Right atrium auricular region (tissue), 2 donors: Measurements from ENCODE around the gene NR1I2. TPM values are rescaled to one million over a fixed set of nuclear protein-coding genes. Genes with fewer than 3 reads are reported as not detected.

Experiments
- DNase-seq: peaks from one replicate; pipeline ENCODE4 v3.0.0-alpha.2; 2019; ENCODE audit warnings: low spot score
- H3K27ac ChIP-seq, 2 donors: fragments of 200-600 bp; sonication (generic); 1 replicate in 1 of 2; 2 replicates in 1 of 2; pipeline ENCODE4 v1.5.1; 2016 to 2019
- H3K27me3 ChIP-seq, 2 donors: fragments of 200-600 bp; sonication (generic); one replicate each; pipeline versions ENCODE4 v1.5.1 to v1.6.0; 2017 to 2019
- H3K36me3 ChIP-seq: fragments of 200-600 bp; sonication (generic); one replicate; pipeline ENCODE4 v1.5.1; 2016
- H3K4me1 ChIP-seq, 2 donors: fragments of 200-600 bp; sonication (generic); one replicate each; pipeline versions ENCODE4 v1.5.1 to v1.6.0; 2017 to 2019
- H3K4me3 ChIP-seq, 2 donors: fragments of 200-600 bp; sonication (generic); 1 replicate in 1 of 2; 2 replicates in 1 of 2; pipeline ENCODE4 v1.5.1; 2017 to 2019; ENCODE audit warnings: mild to moderate bottlenecking in 1 of 2, moderate library complexity in 1 of 2
- H3K9me3 ChIP-seq, 2 donors: fragments of 200-600 bp; sonication (generic); one replicate each; pipeline ENCODE4 v1.5.1; 2019
- total RNA-seq, 2 donors: library from RNA; depleted of rRNA; stranded (reverse); fragments of >200 nt; gene quantifications; one replicate each; pipeline ENCODE4 v1.1.0, GENCODE V29; 2016
- TF ChIP-seq, protein P1 (sequence below), 2 donors: fragments of 200-600 bp; sonication (generic); IDR thresholded peaks; one replicate each; pipeline ENCODE4 v1.5.1; 2019; ENCODE audit warnings: antibody characterized with exemption in 2 of 2

NR1I2 gene
- total RNA-seq, 2 donors from 2014 or later, result 0.82 TPM; not detected in 1

DNA sequence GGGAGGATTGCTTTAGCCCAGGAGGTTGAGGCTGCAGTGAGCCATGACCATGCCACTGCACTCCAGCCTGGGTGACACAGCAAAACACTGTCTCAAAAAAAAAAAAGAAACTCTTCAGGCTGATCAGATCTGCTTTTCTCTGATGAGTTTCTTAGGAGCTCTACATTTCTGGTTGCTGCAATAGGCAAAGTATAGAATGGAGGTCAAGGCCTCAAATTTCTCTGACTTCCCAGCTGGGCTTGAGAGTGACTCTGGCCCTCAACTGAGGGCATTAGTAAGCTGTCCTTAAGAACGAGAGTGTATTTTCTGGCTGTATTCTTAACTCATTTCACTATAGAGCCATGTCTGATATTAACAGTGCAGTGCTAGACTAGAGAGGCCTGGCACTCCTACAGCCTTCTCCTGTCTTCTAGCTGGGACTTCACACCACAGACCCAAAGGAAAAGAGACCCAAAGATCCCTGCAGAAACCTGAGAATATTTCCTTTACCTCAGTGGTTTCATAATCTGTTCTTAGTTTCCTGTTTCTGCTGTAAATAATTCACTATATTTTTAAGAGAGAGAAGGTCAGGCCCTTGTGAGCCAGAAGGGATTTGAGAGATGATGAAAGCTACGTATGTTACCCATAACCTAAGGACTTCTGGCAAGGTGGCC lies 2.0 kb upstream of the NR1I2 start:
- Histone ChIP-seq H3K27ac (no peak overlapping the region), H3K4me3 (no peak overlapping the region), H3K27me3 (no peaks in the 10 kb centered on the region), H3K9me3 (peaks cover 0 to 12% of the 10 kb centered on the region in 2 donors), H3K36me3 (no peaks in the 10 kb centered on the region), H3K4me1 (no peaks in the 10 kb centered on the region)
- DNase-seq, result no peak
- TF ChIP-seq, protein P1, sequence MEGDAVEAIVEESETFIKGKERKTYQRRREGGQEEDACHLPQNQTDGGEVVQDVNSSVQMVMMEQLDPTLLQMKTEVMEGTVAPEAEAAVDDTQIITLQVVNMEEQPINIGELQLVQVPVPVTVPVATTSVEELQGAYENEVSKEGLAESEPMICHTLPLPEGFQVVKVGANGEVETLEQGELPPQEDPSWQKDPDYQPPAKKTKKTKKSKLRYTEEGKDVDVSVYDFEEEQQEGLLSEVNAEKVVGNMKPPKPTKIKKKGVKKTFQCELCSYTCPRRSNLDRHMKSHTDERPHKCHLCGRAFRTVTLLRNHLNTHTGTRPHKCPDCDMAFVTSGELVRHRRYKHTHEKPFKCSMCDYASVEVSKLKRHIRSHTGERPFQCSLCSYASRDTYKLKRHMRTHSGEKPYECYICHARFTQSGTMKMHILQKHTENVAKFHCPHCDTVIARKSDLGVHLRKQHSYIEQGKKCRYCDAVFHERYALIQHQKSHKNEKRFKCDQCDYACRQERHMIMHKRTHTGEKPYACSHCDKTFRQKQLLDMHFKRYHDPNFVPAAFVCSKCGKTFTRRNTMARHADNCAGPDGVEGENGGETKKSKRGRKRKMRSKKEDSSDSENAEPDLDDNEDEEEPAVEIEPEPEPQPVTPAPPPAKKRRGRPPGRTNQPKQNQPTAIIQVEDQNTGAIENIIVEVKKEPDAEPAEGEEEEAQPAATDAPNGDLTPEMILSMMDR (IDR thresholded peaks at IDR 0.05), result no peak

DNA sequence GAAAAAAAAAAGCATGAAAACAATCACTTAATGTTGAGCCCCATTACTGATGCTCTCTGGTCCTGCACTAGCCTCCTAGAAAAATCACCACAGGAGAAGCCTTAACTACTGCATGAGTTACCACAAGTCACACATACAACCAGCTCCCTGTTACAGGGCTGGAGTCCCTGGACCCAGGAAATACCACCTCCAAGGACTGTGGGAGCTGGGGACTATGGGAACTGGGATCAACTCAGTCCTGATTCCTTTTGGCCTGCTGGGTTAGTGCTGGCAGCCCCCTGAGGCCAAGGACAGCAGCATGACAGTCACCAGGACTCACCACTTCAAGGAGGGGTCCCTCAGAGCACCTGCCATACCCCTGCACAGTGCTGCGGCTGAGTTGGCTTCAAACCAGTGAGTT lies 559 bp downstream of the NR1I2 start:
- TF ChIP-seq, protein P1 (IDR thresholded peaks at IDR 0.05), result no peak
- no peak for DNase-seq
- Histone ChIP-seq H3K27ac (no peak overlapping the region), H3K4me3 (no peak overlapping the region), H3K36me3 (no peaks in the 10 kb centered on the region), H3K27me3 (no peaks in the 10 kb centered on the region), H3K4me1 (no peaks in the 10 kb centered on the region), H3K9me3 (no peaks in the 10 kb centered on the region)

DNA sequence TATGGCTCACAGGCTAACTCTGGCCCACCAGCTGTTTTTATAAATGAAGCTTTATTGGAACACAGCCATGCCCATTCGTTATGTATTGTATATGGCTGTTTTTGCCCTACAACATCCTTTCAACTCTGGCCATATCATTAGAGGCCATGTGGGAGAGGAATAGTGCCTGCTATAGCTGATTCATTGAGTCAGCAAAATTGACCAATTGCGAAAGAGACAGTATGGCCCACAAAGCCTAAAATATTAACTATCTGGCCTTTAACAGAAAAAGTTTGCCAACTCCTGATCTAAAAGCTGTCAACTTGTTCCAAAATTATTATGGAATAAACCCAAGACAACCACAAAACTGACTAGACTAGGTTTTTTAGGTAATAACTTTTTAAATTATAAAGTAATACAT lies 1.4 kb downstream of the NR1I2 start:
- H3K9me3 ChIP-seq, result no peaks in the 10 kb centered on the region
- TF ChIP-seq, protein P1 (IDR thresholded peaks at IDR 0.05), result no peak
- H3K4me3 ChIP-seq, result no peak overlapping the region
- H3K36me3 ChIP-seq, result no peaks in the 10 kb centered on the region
- H3K27me3 ChIP-seq, result no peaks in the 10 kb centered on the region
- DNase-seq, result no peak
- no peaks in the 10 kb centered on the region for H3K4me1 ChIP-seq
- no peak overlapping the region for H3K27ac ChIP-seq

DNA sequence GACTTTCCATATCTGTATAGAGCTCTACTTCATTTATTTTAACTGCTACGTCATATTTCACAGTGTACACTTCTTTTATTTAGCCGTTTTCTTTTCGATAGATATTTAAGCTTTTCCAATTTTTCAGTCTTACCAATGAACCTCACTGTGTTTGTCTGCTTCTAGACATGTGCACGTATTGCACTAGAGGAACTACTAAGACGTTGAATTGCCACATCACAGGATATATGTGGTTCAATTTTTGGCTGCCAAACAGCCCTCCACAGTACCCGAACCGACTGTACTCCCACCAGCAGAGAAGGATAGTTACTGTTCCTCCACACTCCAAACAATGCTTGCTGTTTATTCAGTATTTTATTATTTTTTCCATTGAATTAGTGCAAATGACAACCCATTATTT lies 2.0 kb downstream of the NR1I2 start:
- Histone ChIP-seq H3K36me3 (no peaks in the 10 kb centered on the region), H3K27ac (no peak overlapping the region), H3K9me3 (no peaks in the 10 kb centered on the region), H3K27me3 (no peaks in the 10 kb centered on the region), H3K4me3 (no peak overlapping the region), H3K4me1 (no peaks in the 10 kb centered on the region)
- TF ChIP-seq, protein P1 (IDR thresholded peaks at IDR 0.05), result no peak
- DNase-seq, result no peak

DNA sequence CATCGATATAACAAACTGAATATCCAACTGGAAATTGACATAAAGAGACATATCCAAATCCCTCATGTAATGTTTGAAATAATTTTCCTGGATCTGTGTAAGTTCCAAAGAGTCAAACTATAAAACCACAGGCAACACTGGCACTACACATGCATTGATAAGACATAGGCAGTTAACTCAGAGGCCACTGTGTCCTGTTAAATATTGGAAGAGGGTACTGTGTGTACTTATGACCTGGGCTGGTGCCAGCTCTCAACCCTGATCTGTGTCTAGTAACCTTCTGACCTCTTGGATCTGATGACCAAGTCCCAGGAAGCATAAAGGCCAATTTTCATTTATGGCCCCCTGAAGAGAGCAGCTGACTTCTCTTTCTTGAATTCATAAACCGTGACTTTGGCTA lies 4.5 kb downstream of the NR1I2 start:
- Histone ChIP-seq H3K4me3 (no peak overlapping the region), H3K4me1 (no peaks in the 10 kb centered on the region), H3K27ac (no peak overlapping the region), H3K9me3 (no peaks in the 10 kb centered on the region), H3K27me3 (no peaks in the 10 kb centered on the region), H3K36me3 (no peaks in the 10 kb centered on the region)
- DNase-seq, result no peak
- TF ChIP-seq, protein P1 (IDR thresholded peaks at IDR 0.05), result no peak

DNA sequence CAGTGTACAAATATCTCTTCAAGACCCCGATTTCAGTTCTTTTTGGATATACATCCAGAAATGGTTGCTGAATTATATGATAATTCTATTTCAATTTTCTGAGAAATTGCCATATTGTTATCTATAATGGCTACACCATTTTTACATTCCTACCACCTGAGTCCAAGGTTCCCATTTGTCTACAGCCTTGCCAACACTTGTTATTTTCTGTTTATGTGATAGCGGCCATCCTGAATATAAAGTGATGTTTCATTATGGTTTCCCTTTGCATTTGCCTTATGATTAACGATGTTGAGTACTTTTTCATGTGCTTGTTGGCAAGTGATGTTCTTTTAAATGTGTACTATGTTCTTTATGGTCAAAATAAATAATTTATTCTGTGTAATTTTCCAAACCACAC lies 8.5 kb downstream of the NR1I2 start:
- DNase-seq, result no peak
- H3K9me3 ChIP-seq, result no peaks in the 10 kb centered on the region
- H3K4me3 ChIP-seq, result no peak overlapping the region
- H3K27me3 ChIP-seq, result no peaks in the 10 kb centered on the region
- H3K4me1 ChIP-seq, result no peaks in the 10 kb centered on the region
- H3K27ac ChIP-seq, result no peak overlapping the region
- H3K36me3 ChIP-seq, result no peaks in the 10 kb centered on the region
- TF ChIP-seq, protein P1 (IDR thresholded peaks at IDR 0.05), result no peak
